Neural cell (in vitro differentiated cells): Measurements from ENCODE around the gene SNTA1. TPM values are rescaled to one million over a fixed set of nuclear protein-coding genes. Genes with fewer than 3 reads are reported as not detected.

Source experiments
- H2AFZ ChIP-seq: fragments of 200-600, 300-800 bp; sonication (generic), shearing (Covaris generic); 2 replicates; pipeline ENCODE4 v1.6.0; 2014; ENCODE audit warnings: low read depth, mild to moderate bottlenecking, antibody characterized with exemption, low read length, moderate library complexity
- H3F3A ChIP-seq: fragments of 200-600 bp; shearing (Covaris generic); 2 replicates; pipeline ENCODE4 v1.6.1; 2016; ENCODE audit warnings: mild to moderate bottlenecking, moderate library complexity, mixed read lengths, antibody characterized with exemption, low read length; ENCODE audit not compliant: insufficient read depth, poor library complexity, severe bottlenecking
- H3K27ac ChIP-seq: fragments of 200-600, 300-800 bp; sonication (generic), shearing (Covaris generic); 2 replicates; pipeline ENCODE4 v1.5.1; 2014; ENCODE audit warnings: mild to moderate bottlenecking, low read length, moderate library complexity
- H3K27me3 ChIP-seq: fragments of 300-800, 200-600 bp; sonication (generic), shearing (Covaris generic); 2 replicates; pipeline ENCODE4 v1.6.0; 2014; ENCODE audit warnings: mild to moderate bottlenecking, low read depth, low read length, moderate library complexity; ENCODE audit not compliant: insufficient read depth
- H3K36me3 ChIP-seq: fragments of 300-800, 200-600 bp; sonication (generic), shearing (Covaris generic); 2 replicates; pipeline ENCODE4 v1.5.1; 2014; ENCODE audit warnings: mild to moderate bottlenecking, antibody characterized with exemption, low read length, moderate library complexity; ENCODE audit not compliant: insufficient read depth
- H3K4me2 ChIP-seq: fragments of 300-800, 200-600 bp; sonication (generic), shearing (Covaris generic); 2 replicates; pipeline ENCODE4 v1.6.0; 2014; ENCODE audit warnings: mild to moderate bottlenecking, low read length
- H3K4me3 ChIP-seq: fragments of 300-800, 200-600 bp; sonication (generic), shearing (Covaris generic); 2 replicates; pipeline ENCODE4 v1.5.1; 2014; ENCODE audit warnings: mild to moderate bottlenecking, low read length, moderate library complexity
- H3K79me2 ChIP-seq: fragments of 200-600 bp; shearing (Covaris generic); replicated peaks from 2 replicates; pipeline ENCODE4 v1.6.0; 2014; ENCODE audit warnings: mild to moderate bottlenecking, low read length, moderate library complexity; ENCODE audit not compliant: insufficient read depth
- H3K9ac ChIP-seq: fragments of 300-800, 200-600 bp; sonication (generic), shearing (Covaris generic); 2 replicates; pipeline ENCODE4 v1.6.1; 2016; ENCODE audit warnings: mild to moderate bottlenecking, low read length, mixed read lengths
- H3K9me2 ChIP-seq: fragments of 200-600 bp; shearing (Covaris generic); 2 replicates; pipeline ENCODE4 v1.6.1; 2016; ENCODE audit warnings: mild to moderate bottlenecking, low read length, mixed read lengths; ENCODE audit not compliant: insufficient read depth
- H3K9me3 ChIP-seq: fragments of 200-600, 300-800 bp; sonication (generic), shearing (Covaris generic); 2 replicates; pipeline ENCODE4 v1.6.1; 2016; ENCODE audit warnings: mild to moderate bottlenecking, mixed run types, low read length, moderate library complexity, mixed read lengths
- H4K20me1 ChIP-seq: fragments of 200-600 bp; shearing (Covaris generic); 2 replicates; pipeline ENCODE4 v1.6.1; 2016; ENCODE audit warnings: mild to moderate bottlenecking, mixed run types; ENCODE audit not compliant: insufficient read depth
- EP300 ChIP-seq: fragments of 450-650 bp; conservative IDR thresholded peaks from 2 replicates; pipeline ENCODE4 v1.6.1; 2014; ENCODE audit warnings: antibody characterized with exemption, mild to moderate bottlenecking, moderate library complexity; ENCODE audit not compliant: poor library complexity, severe bottlenecking
- EZH2 ChIP-seq: fragments of 200-600, 300-800 bp; shearing (Covaris generic), sonication (generic); IDR thresholded peaks from 2 replicates; pipeline ENCODE4 v1.6.1; 2014; ENCODE audit warnings: antibody characterized with exemption, low read length, borderline replicate concordance, mild to moderate bottlenecking; ENCODE audit not compliant: insufficient read depth, poor library complexity, severe bottlenecking
- MXI1 ChIP-seq: fragments of 450-650 bp; conservative IDR thresholded peaks from 2 replicates; pipeline ENCODE4 v1.6.1; 2014; ENCODE audit warnings: antibody characterized with exemption, mild to moderate bottlenecking; ENCODE audit not compliant: poor library complexity, severe bottlenecking
- POLR2AphosphoS5 ChIP-seq: IDR thresholded peaks from 2 replicates; pipeline ENCODE4 v1.6.1; 2012
- RAD21 ChIP-seq: fragments of 450-650 bp; conservative IDR thresholded peaks from 2 replicates; pipeline ENCODE4 v1.6.1; 2014; ENCODE audit warnings: antibody characterized with exemption, mild to moderate bottlenecking, moderate library complexity
- SMC3 ChIP-seq: fragments of 450-650 bp; conservative IDR thresholded peaks from 2 replicates; pipeline ENCODE4 v1.6.1; 2014; ENCODE audit warnings: antibody characterized with exemption, mild to moderate bottlenecking, moderate library complexity; ENCODE audit not compliant: poor library complexity
- TAF1 ChIP-seq: IDR thresholded peaks from 2 replicates; pipeline ENCODE4 v1.6.1; 2012; ENCODE audit warnings: low read depth
- polyA plus RNA-seq: library from polyadenylated mRNA; depleted of rRNA; stranded (reverse); fragments of >200 nt; gene quantifications from 2 replicates; pipeline ENCODE4 v1.2.3, GENCODE V29; 2014
- TF ChIP-seq, protein P1 (sequence below): IDR thresholded peaks from 2 replicates; pipeline ENCODE4 v1.6.1; 2012; ENCODE audit warnings: borderline replicate concordance
- TF ChIP-seq, protein P2 (sequence below): fragments of 450-650 bp; IDR thresholded peaks from 2 replicates; pipeline ENCODE4 v1.5.1; 2014; ENCODE audit warnings: antibody characterized with exemption, mild to moderate bottlenecking, moderate library complexity; ENCODE audit not compliant: poor library complexity, severe bottlenecking

The SNTA1 gene
- polyA plus RNA-seq, 1 donor from 2014 or later = 7.2 TPM

DNA sequence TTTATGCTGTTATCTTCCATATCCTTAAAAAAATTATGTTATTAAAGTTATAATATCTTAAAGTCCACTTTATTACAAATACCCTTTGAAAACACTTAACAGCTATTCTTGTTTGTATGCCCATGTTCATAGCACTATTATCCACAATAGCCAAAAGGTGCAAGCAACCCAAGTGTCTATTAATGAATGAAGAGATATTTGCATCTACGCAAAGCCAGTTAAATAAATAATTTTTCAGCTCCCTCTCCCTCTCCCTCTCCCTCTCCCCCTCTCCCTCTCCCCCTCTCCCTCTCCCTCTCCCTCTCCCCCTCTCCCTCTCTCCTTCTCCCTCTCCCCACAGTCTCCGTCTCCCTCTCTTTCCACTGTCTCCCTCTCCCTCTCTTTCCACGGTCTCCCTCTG lies 55.3 kb downstream of the SNTA1 start:
- H2AFZ ChIP-seq = no peak overlapping the region
- no peaks in the 10 kb centered on the region for H3K36me3 ChIP-seq
- no peaks in the 10 kb centered on the region for H3F3A ChIP-seq
- H3K79me2 ChIP-seq = no peaks in the 10 kb centered on the region
- H4K20me1 ChIP-seq = no peaks in the 10 kb centered on the region
- H3K27me3 ChIP-seq = no peaks in the 10 kb centered on the region
- H3K27ac ChIP-seq = no peak overlapping the region
- H3K9me3 ChIP-seq = no peaks in the 10 kb centered on the region
- TF ChIP-seq, protein P1, sequence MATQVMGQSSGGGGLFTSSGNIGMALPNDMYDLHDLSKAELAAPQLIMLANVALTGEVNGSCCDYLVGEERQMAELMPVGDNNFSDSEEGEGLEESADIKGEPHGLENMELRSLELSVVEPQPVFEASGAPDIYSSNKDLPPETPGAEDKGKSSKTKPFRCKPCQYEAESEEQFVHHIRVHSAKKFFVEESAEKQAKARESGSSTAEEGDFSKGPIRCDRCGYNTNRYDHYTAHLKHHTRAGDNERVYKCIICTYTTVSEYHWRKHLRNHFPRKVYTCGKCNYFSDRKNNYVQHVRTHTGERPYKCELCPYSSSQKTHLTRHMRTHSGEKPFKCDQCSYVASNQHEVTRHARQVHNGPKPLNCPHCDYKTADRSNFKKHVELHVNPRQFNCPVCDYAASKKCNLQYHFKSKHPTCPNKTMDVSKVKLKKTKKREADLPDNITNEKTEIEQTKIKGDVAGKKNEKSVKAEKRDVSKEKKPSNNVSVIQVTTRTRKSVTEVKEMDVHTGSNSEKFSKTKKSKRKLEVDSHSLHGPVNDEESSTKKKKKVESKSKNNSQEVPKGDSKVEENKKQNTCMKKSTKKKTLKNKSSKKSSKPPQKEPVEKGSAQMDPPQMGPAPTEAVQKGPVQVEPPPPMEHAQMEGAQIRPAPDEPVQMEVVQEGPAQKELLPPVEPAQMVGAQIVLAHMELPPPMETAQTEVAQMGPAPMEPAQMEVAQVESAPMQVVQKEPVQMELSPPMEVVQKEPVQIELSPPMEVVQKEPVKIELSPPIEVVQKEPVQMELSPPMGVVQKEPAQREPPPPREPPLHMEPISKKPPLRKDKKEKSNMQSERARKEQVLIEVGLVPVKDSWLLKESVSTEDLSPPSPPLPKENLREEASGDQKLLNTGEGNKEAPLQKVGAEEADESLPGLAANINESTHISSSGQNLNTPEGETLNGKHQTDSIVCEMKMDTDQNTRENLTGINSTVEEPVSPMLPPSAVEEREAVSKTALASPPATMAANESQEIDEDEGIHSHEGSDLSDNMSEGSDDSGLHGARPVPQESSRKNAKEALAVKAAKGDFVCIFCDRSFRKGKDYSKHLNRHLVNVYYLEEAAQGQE = no peak
- TF ChIP-seq EP300 = no peak
- TF ChIP-seq RAD21 = no peak
- TF ChIP-seq SMC3 = no peak
- no peak for TF ChIP-seq POLR2AphosphoS5
- TF ChIP-seq MXI1 = no peak
- no peak for TF ChIP-seq TAF1
- no peak for TF ChIP-seq EZH2
- TF ChIP-seq, protein P2, sequence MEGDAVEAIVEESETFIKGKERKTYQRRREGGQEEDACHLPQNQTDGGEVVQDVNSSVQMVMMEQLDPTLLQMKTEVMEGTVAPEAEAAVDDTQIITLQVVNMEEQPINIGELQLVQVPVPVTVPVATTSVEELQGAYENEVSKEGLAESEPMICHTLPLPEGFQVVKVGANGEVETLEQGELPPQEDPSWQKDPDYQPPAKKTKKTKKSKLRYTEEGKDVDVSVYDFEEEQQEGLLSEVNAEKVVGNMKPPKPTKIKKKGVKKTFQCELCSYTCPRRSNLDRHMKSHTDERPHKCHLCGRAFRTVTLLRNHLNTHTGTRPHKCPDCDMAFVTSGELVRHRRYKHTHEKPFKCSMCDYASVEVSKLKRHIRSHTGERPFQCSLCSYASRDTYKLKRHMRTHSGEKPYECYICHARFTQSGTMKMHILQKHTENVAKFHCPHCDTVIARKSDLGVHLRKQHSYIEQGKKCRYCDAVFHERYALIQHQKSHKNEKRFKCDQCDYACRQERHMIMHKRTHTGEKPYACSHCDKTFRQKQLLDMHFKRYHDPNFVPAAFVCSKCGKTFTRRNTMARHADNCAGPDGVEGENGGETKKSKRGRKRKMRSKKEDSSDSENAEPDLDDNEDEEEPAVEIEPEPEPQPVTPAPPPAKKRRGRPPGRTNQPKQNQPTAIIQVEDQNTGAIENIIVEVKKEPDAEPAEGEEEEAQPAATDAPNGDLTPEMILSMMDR = no peak
- no peaks in the 10 kb centered on the region for H3K9me2 ChIP-seq
- no peak overlapping the region for H3K4me2 ChIP-seq
- H3K4me3 ChIP-seq = no peak overlapping the region
- H3K9ac ChIP-seq = no peak overlapping the region

DNA sequence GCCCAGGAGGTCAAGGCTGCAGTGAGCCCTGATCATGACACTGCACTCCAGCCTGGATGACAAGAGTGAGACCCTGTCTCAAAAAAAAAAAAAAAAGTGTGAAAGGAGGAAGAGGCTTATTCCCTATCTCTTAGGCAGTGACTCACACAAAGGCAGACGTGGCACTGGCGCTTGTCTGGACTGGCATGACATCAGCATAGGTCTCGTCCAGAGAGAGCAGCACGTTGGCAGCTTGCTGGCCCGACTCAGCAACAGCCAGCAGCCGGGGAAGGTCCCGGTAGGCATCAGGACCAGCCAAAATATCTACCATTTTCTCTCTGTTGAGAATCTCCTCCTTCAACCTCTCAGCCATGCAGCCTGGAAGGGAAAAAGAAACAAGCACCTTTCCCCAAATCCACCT lies 56.4 kb downstream of the SNTA1 start:
- H2AFZ ChIP-seq = no peak overlapping the region
- H3F3A ChIP-seq = no peaks in the 10 kb centered on the region
- H3K36me3 ChIP-seq = no peaks in the 10 kb centered on the region
- no peak overlapping the region for H3K4me2 ChIP-seq
- no peaks in the 10 kb centered on the region for H3K9me2 ChIP-seq
- no peaks in the 10 kb centered on the region for H3K27me3 ChIP-seq
- H3K27ac ChIP-seq = no peak overlapping the region
- no peaks in the 10 kb centered on the region for H3K79me2 ChIP-seq
- H3K9ac ChIP-seq = no peak overlapping the region
- no peaks in the 10 kb centered on the region for H4K20me1 ChIP-seq
- no peak overlapping the region for H3K4me3 ChIP-seq
- no peaks in the 10 kb centered on the region for H3K9me3 ChIP-seq
- no peak for TF ChIP-seq SMC3
- TF ChIP-seq EP300 = no peak
- TF ChIP-seq, protein P1 = no peak
- TF ChIP-seq RAD21 = no peak
- TF ChIP-seq MXI1 = no peak
- TF ChIP-seq POLR2AphosphoS5 = no peak
- TF ChIP-seq, protein P2 = no peak
- TF ChIP-seq EZH2 = no peak
- no peak for TF ChIP-seq TAF1
